Stomach (tissue), 4 donors: ENCODE data around the gene GPR158.
"Not testable (repeated sequence)": the region's sequence is repeated elsewhere in the genome, so short reads cannot be mapped to it uniquely, and the experiment has no call there.

Experiments used
- POLR2A ChIP-seq, 4 donors: fragments of 450-650 bp; IDR thresholded peaks; one replicate each; pipeline ENCODE4 v1.6.1; 2016; ENCODE audit warnings: antibody characterized with exemption in 4 of 4, control low read depth in 2 of 4, mild to moderate bottlenecking in 1 of 4, moderate library complexity in 1 of 4
- POLR2AphosphoS5 ChIP-seq, 3 donors: sonication (generic); formaldehyde crosslinking; IDR thresholded peaks; one replicate each; pipeline ENCODE4 v1.6.1; 2016; ENCODE audit warnings: antibody characterized with exemption in 3 of 3
- TF ChIP-seq, protein P1 (sequence below), 7 experiments: fragments of 450-650 bp in 4 of 7; fragments of 200-600 bp in 3 of 7; sonication (generic) in 3 of 7; IDR thresholded peaks; one replicate each; pipeline ENCODE4 v1.5.1; 2016 to 2019; ENCODE audit warnings: antibody characterized with exemption in 7 of 7, control low read depth in 2 of 7, mild to moderate bottlenecking in 1 of 7

DNA sequence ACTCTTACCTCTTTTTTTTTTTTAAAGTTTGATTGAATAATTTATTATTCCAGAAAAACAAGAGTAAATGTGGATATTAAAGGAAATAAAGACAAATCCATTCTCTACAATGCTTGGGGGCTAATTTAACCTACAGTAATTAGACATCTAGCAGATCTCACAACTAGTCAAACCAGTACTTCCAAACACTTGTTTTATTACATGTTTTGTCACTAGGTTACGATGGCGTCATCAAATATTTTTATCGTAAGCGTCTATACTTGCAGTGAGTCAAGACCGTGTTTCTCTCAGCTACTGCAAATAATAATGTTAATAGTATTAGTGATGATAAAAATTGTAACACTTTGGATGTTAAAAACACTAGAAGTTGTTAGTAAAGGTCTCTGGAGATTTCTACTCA is 154.8 kb downstream of the GPR158 start:
- TF ChIP-seq, protein P1, sequence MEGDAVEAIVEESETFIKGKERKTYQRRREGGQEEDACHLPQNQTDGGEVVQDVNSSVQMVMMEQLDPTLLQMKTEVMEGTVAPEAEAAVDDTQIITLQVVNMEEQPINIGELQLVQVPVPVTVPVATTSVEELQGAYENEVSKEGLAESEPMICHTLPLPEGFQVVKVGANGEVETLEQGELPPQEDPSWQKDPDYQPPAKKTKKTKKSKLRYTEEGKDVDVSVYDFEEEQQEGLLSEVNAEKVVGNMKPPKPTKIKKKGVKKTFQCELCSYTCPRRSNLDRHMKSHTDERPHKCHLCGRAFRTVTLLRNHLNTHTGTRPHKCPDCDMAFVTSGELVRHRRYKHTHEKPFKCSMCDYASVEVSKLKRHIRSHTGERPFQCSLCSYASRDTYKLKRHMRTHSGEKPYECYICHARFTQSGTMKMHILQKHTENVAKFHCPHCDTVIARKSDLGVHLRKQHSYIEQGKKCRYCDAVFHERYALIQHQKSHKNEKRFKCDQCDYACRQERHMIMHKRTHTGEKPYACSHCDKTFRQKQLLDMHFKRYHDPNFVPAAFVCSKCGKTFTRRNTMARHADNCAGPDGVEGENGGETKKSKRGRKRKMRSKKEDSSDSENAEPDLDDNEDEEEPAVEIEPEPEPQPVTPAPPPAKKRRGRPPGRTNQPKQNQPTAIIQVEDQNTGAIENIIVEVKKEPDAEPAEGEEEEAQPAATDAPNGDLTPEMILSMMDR (IDR thresholded peaks at IDR 0.05), result not testable (repeated sequence)
- not testable (repeated sequence) for TF ChIP-seq POLR2AphosphoS5, POLR2A (IDR thresholded peaks at IDR 0.05)
